GM23338 (cell line): ENCODE data around the gene TASP1. TPM values are rescaled to one million over a fixed set of nuclear protein-coding genes. Genes with fewer than 3 reads are reported as not detected.

ENCODE experiments used
- ATAC-seq: fragments of 200-7000 bp; cut with Tn5 transposase; 3 replicates; pipeline ENCODE4 v1.9.1; 2020
- DNase-seq: peaks from one replicate; pipeline ENCODE4 v3.0.0-alpha.2; 2015; ENCODE audit warnings: low spot score
- H2AFZ ChIP-seq: fragments of 200-600 bp; sonication (generic); 2 replicates; pipeline ENCODE4 v1.8.0; 2016; ENCODE audit warnings: antibody characterized with exemption, mild to moderate bottlenecking, moderate library complexity
- H3F3A ChIP-seq: fragments of 200-600 bp; sonication (generic); replicated peaks from 2 replicates; pipeline ENCODE4 v1.8.0; 2017; ENCODE audit warnings: antibody characterized with exemption, mixed run types, low read depth
- H3K27ac ChIP-seq: fragments of 200-600 bp; sonication (generic); 2 replicates; pipeline ENCODE4 v1.6.1; 2016; ENCODE audit warnings: low read depth
- H3K27me3 ChIP-seq: fragments of 200-600 bp; sonication (generic); 2 replicates; pipeline ENCODE4 v1.8.0; 2016; ENCODE audit warnings: mild to moderate bottlenecking, mixed run types, moderate library complexity; ENCODE audit not compliant: insufficient read depth
- H3K36me3 ChIP-seq: fragments of 200-600 bp; sonication (generic); 2 replicates; pipeline ENCODE4 v1.8.0; 2016; ENCODE audit warnings: mild to moderate bottlenecking; ENCODE audit not compliant: insufficient read depth
- H3K4me1 ChIP-seq: fragments of 200-600 bp; sonication (generic); 2 replicates; pipeline ENCODE4 v1.8.0; 2016; ENCODE audit warnings: mild to moderate bottlenecking, moderate library complexity; ENCODE audit not compliant: insufficient read depth
- H3K4me2 ChIP-seq: fragments of 200-600 bp; sonication (generic); 2 replicates; pipeline ENCODE4 v1.7.1; 2017; ENCODE audit warnings: mixed run types
- H3K4me3 ChIP-seq: fragments of 200-600 bp; sonication (generic); 2 replicates; pipeline ENCODE4 v1.6.1; 2016; ENCODE audit warnings: mixed run types
- H3K79me2 ChIP-seq: fragments of 200-600 bp; sonication (generic); replicated peaks from 2 replicates; pipeline ENCODE4 v1.8.0; 2017; ENCODE audit warnings: mild to moderate bottlenecking; ENCODE audit not compliant: insufficient read depth
- H3K9me2 ChIP-seq: fragments of 200-600 bp; sonication (generic); 2 replicates; pipeline ENCODE4 v1.8.0; 2017; ENCODE audit not compliant: insufficient read depth
- H4K20me1 ChIP-seq: fragments of 200-600 bp; sonication (generic); replicated peaks from 2 replicates; pipeline ENCODE4 v1.8.0; 2017; ENCODE audit warnings: mild to moderate bottlenecking; ENCODE audit not compliant: insufficient read depth
- H3K27ac Mint-ChIP-seq: 2 replicates; pipeline ENCODE4 v1.8.0; 2020; ENCODE audit warnings: inconsistent platforms, mild to moderate bottlenecking, moderate library complexity, mixed read lengths
- H3K27me3 Mint-ChIP-seq: 3 replicates; pipeline ENCODE4 v1.8.0; 2022; ENCODE audit warnings: low read depth, mild to moderate bottlenecking, moderate library complexity, mixed read lengths, inconsistent platforms; ENCODE audit not compliant: insufficient read depth, poor library complexity
- H3K36me3 Mint-ChIP-seq: 3 replicates; pipeline ENCODE4 v1.8.0; 2021; ENCODE audit warnings: low read depth, mild to moderate bottlenecking, inconsistent platforms, moderate library complexity, mixed read lengths
- H3K4me1 Mint-ChIP-seq: 3 replicates; pipeline ENCODE4 v1.8.0; 2020; ENCODE audit warnings: mild to moderate bottlenecking, inconsistent platforms, mixed read lengths
- H3K4me3 Mint-ChIP-seq: 3 replicates; pipeline ENCODE4 v1.8.0; 2021; ENCODE audit warnings: moderate library complexity, mild to moderate bottlenecking, inconsistent platforms, mixed read lengths
- H3K9me3 Mint-ChIP-seq: 3 replicates; pipeline ENCODE4 v1.8.0; 2020; ENCODE audit warnings: moderate library complexity, mild to moderate bottlenecking, inconsistent platforms, mixed read lengths
- CREB1 ChIP-seq: fragments of 250-450 bp; sonication (Bioruptor Pico); IDR thresholded peaks from 2 replicates; pipeline ENCODE4 v1.5.0; 2020; ENCODE audit warnings: low read depth, mild to moderate bottlenecking, moderate library complexity
- ETS1 ChIP-seq: IDR thresholded peaks from 2 replicates; pipeline ENCODE4 v1.6.1; 2016; ENCODE audit warnings: antibody characterized with exemption
- EZH2 ChIP-seq: fragments of 200-600 bp; sonication (generic); IDR thresholded peaks from one replicate; pipeline ENCODE4 v1.8.0; 2017; ENCODE audit warnings: antibody characterized with exemption, mild to moderate bottlenecking, low read depth; ENCODE audit not compliant: unreplicated experiment
- EZH2phosphoT487 ChIP-seq: fragments of 200-600 bp; sonication (generic); IDR thresholded peaks from one replicate; pipeline ENCODE4 v1.8.1; 2018; ENCODE audit warnings: antibody characterized with exemption; ENCODE audit not compliant: unreplicated experiment
- JUNB ChIP-seq: IDR thresholded peaks from one replicate; pipeline ENCODE4 v1.6.1; 2016; ENCODE audit warnings: antibody characterized with exemption; ENCODE audit not compliant: unreplicated experiment
- NANOG ChIP-seq: IDR thresholded peaks from 2 replicates; pipeline ENCODE4 v1.6.1; 2016; ENCODE audit warnings: antibody characterized with exemption, borderline replicate concordance
- POLR2AphosphoS5 ChIP-seq: IDR thresholded peaks from 2 replicates; pipeline ENCODE4 v1.6.1; 2016; ENCODE audit warnings: antibody characterized with exemption, low read depth
- STAT1 ChIP-seq: IDR thresholded peaks from one replicate; pipeline ENCODE4 v1.6.1; 2016; ENCODE audit warnings: antibody characterized with exemption; ENCODE audit not compliant: unreplicated experiment
- ZNF114 ChIP-seq: fragments of 250-450 bp; sonication (Bioruptor Pico); IDR thresholded peaks from 2 replicates; pipeline ENCODE4 v1.5.0; 2020; ENCODE audit warnings: mild to moderate bottlenecking, moderate library complexity
- ZNF331 ChIP-seq: fragments of 250-450 bp; sonication (Bioruptor Pico); IDR thresholded peaks from 2 replicates; pipeline ENCODE4 v1.5.0; 2020; ENCODE audit warnings: low read depth, mild to moderate bottlenecking, moderate library complexity
- polyA plus RNA-seq: library from polyadenylated mRNA; unstranded; fragments of >200 nt; fragmentation: Nextera tagmentation; extraction: Ambion mirVana; gene quantifications from 2 replicates; pipeline ENCODE4 v1.2.1, GENCODE V29; 2016
- total RNA-seq: library from RNA; depleted of rRNA; stranded (reverse); fragments of >200 nt; shearing (Covaris generic); gene quantifications from 2 replicates; pipeline ENCODE4 v1.2.3, GENCODE V29; 2014
- TF ChIP-seq, protein P1 (sequence below), 2 experiments: fragments of 200-600 bp in 1 of 2; sonication (generic) in 1 of 2; conservative IDR thresholded peaks; 2 replicates each; pipeline versions ENCODE4 v1.5.1 to v1.6.1; 2016 to 2017; ENCODE audit warnings: antibody characterized with exemption in 2 of 2, low read depth in 2 of 2, mild to moderate bottlenecking in 2 of 2, moderate library complexity in 1 of 2
- TF ChIP-seq, protein P2 (sequence below): fragments of 250-450 bp; sonication (Bioruptor Pico); IDR thresholded peaks from 2 replicates; pipeline ENCODE4 v1.5.0; 2020; ENCODE audit warnings: mild to moderate bottlenecking, moderate library complexity
- TF ChIP-seq, protein P3 (sequence below): IDR thresholded peaks from one replicate; pipeline ENCODE4 v1.6.1; 2018; ENCODE audit warnings: antibody characterized with exemption; ENCODE audit not compliant: unreplicated experiment

The TASP1 gene
- total and polyA plus RNA-seq, 2 experiments from 2014 or later = 9.7 to 9.8 TPM

- Histone ChIP-seq H3K36me3 (no peaks in the 10 kb centered on the region), H3K4me3 (no peak overlapping the region), H3K27me3 (no peaks in the 10 kb centered on the region), H3K79me2 (no peaks in the 10 kb centered on the region; the same call in 1 of the 2 replicates), H3K9me2 (no peaks in the 10 kb centered on the region), H4K20me1 (no peaks in the 10 kb centered on the region), H3K4me2 (no peak overlapping the region), H2AFZ (no peak overlapping the region), H3K4me1 (no peaks in the 10 kb centered on the region), H3K27ac (no peak overlapping the region), H3F3A (no peaks in the 10 kb centered on the region)
- Mint-ChIP-seq H3K9me3 (no peaks in the 10 kb centered on the region; the same call in 2 of the 3 replicates), H3K36me3 (peaks cover 23% of the 10 kb centered on the region), H3K4me1 (no peaks in the 10 kb centered on the region), H3K27ac (no peak overlapping the region), H3K27me3 (peaks cover 2% of the 10 kb centered on the region), H3K4me3 (no peak overlapping the region)
- no peak for DNase-seq
- no peak for TF ChIP-seq EZH2
- TF ChIP-seq, protein P1, sequence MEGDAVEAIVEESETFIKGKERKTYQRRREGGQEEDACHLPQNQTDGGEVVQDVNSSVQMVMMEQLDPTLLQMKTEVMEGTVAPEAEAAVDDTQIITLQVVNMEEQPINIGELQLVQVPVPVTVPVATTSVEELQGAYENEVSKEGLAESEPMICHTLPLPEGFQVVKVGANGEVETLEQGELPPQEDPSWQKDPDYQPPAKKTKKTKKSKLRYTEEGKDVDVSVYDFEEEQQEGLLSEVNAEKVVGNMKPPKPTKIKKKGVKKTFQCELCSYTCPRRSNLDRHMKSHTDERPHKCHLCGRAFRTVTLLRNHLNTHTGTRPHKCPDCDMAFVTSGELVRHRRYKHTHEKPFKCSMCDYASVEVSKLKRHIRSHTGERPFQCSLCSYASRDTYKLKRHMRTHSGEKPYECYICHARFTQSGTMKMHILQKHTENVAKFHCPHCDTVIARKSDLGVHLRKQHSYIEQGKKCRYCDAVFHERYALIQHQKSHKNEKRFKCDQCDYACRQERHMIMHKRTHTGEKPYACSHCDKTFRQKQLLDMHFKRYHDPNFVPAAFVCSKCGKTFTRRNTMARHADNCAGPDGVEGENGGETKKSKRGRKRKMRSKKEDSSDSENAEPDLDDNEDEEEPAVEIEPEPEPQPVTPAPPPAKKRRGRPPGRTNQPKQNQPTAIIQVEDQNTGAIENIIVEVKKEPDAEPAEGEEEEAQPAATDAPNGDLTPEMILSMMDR (conservative IDR thresholded peaks at IDR 0.05; ENCODE audit: low read depth in 2 of 2) = no peak
- TF ChIP-seq STAT1 = no peak
- no peak for TF ChIP-seq ZNF114 (CRISPR knock-in tag)
- no peak for TF ChIP-seq JUNB
- TF ChIP-seq NANOG = no peak
- TF ChIP-seq, protein P2, sequence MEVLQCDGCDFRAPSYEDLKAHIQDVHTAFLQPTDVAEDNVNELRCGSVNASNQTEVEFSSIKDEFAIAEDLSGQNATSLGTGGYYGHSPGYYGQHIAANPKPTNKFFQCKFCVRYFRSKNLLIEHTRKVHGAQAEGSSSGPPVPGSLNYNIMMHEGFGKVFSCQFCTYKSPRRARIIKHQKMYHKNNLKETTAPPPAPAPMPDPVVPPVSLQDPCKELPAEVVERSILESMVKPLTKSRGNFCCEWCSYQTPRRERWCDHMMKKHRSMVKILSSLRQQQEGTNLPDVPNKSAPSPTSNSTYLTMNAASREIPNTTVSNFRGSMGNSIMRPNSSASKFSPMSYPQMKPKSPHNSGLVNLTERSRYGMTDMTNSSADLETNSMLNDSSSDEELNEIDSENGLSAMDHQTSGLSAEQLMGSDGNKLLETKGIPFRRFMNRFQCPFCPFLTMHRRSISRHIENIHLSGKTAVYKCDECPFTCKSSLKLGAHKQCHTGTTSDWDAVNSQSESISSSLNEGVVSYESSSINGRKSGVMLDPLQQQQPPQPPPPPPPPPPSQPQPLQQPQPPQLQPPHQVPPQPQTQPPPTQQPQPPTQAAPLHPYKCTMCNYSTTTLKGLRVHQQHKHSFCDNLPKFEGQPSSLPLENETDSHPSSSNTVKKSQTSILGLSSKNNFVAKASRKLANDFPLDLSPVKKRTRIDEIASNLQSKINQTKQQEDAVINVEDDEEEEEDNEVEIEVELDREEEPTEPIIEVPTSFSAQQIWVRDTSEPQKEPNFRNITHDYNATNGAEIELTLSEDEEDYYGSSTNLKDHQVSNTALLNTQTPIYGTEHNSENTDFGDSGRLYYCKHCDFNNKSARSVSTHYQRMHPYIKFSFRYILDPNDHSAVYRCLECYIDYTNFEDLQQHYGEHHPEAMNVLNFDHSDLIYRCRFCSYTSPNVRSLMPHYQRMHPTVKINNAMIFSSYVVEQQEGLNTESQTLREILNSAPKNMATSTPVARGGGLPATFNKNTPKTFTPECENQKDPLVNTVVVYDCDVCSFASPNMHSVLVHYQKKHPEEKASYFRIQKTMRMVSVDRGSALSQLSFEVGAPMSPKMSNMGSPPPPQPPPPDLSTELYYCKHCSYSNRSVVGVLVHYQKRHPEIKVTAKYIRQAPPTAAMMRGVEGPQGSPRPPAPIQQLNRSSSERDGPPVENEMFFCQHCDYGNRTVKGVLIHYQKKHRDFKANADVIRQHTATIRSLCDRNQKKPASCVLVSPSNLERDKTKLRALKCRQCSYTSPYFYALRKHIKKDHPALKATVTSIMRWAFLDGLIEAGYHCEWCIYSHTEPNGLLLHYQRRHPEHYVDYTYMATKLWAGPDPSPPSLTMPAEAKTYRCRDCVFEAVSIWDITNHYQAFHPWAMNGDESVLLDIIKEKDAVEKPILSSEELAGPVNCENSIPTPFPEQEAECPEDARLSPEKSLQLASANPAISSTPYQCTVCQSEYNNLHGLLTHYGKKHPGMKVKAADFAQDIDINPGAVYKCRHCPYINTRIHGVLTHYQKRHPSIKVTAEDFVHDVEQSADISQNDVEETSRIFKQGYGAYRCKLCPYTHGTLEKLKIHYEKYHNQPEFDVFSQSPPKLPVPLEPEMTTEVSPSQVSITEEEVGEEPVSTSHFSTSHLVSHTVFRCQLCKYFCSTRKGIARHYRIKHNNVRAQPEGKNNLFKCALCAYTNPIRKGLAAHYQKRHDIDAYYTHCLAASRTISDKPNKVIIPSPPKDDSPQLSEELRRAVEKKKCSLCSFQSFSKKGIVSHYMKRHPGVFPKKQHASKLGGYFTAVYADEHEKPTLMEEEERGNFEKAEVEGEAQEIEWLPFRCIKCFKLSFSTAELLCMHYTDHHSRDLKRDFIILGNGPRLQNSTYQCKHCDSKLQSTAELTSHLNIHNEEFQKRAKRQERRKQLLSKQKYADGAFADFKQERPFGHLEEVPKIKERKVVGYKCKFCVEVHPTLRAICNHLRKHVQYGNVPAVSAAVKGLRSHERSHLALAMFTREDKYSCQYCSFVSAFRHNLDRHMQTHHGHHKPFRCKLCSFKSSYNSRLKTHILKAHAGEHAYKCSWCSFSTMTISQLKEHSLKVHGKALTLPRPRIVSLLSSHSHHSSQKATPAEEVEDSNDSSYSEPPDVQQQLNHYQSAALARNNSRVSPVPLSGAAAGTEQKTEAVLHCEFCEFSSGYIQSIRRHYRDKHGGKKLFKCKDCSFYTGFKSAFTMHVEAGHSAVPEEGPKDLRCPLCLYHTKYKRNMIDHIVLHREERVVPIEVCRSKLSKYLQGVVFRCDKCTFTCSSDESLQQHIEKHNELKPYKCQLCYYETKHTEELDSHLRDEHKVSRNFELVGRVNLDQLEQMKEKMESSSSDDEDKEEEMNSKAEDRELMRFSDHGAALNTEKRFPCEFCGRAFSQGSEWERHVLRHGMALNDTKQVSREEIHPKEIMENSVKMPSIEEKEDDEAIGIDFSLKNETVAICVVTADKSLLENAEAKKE (CRISPR knock-in tag) = no peak
- TF ChIP-seq POLR2AphosphoS5 = no peak
- TF ChIP-seq ZNF331 (CRISPR knock-in tag) = no peak
- no peak for TF ChIP-seq CREB1 (CRISPR knock-in tag)
- TF ChIP-seq ETS1 = no peak
- no peak for TF ChIP-seq EZH2phosphoT487
- TF ChIP-seq, protein P3, sequence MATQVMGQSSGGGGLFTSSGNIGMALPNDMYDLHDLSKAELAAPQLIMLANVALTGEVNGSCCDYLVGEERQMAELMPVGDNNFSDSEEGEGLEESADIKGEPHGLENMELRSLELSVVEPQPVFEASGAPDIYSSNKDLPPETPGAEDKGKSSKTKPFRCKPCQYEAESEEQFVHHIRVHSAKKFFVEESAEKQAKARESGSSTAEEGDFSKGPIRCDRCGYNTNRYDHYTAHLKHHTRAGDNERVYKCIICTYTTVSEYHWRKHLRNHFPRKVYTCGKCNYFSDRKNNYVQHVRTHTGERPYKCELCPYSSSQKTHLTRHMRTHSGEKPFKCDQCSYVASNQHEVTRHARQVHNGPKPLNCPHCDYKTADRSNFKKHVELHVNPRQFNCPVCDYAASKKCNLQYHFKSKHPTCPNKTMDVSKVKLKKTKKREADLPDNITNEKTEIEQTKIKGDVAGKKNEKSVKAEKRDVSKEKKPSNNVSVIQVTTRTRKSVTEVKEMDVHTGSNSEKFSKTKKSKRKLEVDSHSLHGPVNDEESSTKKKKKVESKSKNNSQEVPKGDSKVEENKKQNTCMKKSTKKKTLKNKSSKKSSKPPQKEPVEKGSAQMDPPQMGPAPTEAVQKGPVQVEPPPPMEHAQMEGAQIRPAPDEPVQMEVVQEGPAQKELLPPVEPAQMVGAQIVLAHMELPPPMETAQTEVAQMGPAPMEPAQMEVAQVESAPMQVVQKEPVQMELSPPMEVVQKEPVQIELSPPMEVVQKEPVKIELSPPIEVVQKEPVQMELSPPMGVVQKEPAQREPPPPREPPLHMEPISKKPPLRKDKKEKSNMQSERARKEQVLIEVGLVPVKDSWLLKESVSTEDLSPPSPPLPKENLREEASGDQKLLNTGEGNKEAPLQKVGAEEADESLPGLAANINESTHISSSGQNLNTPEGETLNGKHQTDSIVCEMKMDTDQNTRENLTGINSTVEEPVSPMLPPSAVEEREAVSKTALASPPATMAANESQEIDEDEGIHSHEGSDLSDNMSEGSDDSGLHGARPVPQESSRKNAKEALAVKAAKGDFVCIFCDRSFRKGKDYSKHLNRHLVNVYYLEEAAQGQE = no peak
- no peak for ATAC-seq
Measured at GRCh38 chr20:13608066-13608465, 30.7 kb downstream of the TASP1 start.
